GM12878 (cell line): ENCODE data around the gene SEL1L. TPM values are rescaled to one million over a fixed set of nuclear protein-coding genes. Genes with fewer than 3 reads are reported as not detected.
A peak's percentile ranks its signal among the peaks of the same experiment; 100 is the strongest.

Experiments
- ATAC-seq: fragments of 200-7000 bp; cut with Tn5 transposase; 3 replicates; pipeline ENCODE4 v1.9.1; 2020; ENCODE audit warnings: mild to moderate bottlenecking, moderate library complexity
- BruUV-seq: library from RNA; stranded (reverse); fragments of 400-500 nt; replicated peaks from 2 replicates; lab custom pipeline; 2021; lab: Mats Ljungman, UMichigan
- CTCF ChIA-PET: fragments of 300-600 bp; sonication (Branson Sonifier 250); formaldehyde crosslinking; extraction: SDS; loops from one replicate; lab custom pipeline; 2021; ENCODE audit warnings: inconsistent platforms; lab: Yijun Ruan, JAX
- POLR2A ChIA-PET: fragments of 350-600 bp; formaldehyde crosslinking; extraction: SDS; loops from one replicate; lab custom pipeline; 2021; ENCODE audit warnings: inconsistent platforms; lab: Charles Lee
- RAD21 ChIA-PET: fragments of 300-600 bp; sonication (Branson Sonifier 250); formaldehyde crosslinking; loops from one replicate; lab custom pipeline; 2023; ENCODE audit warnings: antibody characterized with exemption; ENCODE audit not compliant: unreplicated experiment; lab: Charles Lee
- SMC1A ChIA-PET: fragments of 300-600 bp; sonication (Branson Sonifier 250); formaldehyde crosslinking; loops from one replicate; lab custom pipeline; 2023; ENCODE audit not compliant: unreplicated experiment, uncharacterized antibody; lab: Charles Lee
- DNase-seq: peaks from one replicate; pipeline ENCODE4 v3.0.0-alpha.2; 2011; ENCODE audit warnings: low read depth, low spot score
- FAIRE-seq: peaks from 3 replicates; lab custom pipeline; 2011; peaks lifted over from hg19 to GRCh38; lab: Jason Lieb, UNC
- H2AFZ ChIP-seq: 2 replicates; pipeline ENCODE4 v1.6.0; 2011; ENCODE audit warnings: low read depth, low read length, control low read depth; ENCODE audit not compliant: control insufficient read depth
- H3K27ac ChIP-seq: 2 replicates; pipeline ENCODE4 v1.5.1; 2011; ENCODE audit warnings: control low read depth; ENCODE audit not compliant: control insufficient read depth, insufficient read depth
- H3K27me3 ChIP-seq, 2 experiments: replicated peaks in 1 of 2; 2 replicates each; pipeline versions ENCODE4 v1.6.0 to v1.6.1; 2011; ENCODE audit warnings: low read length in 1 of 2; ENCODE audit not compliant: control insufficient read depth in 2 of 2, insufficient read depth in 2 of 2
- H3K36me3 ChIP-seq, 2 experiments: 2 replicates each; pipeline ENCODE4 v1.5.1; 2011; ENCODE audit warnings: low read length in 1 of 2; ENCODE audit not compliant: control insufficient read depth in 2 of 2, insufficient read depth in 2 of 2
- H3K4me1 ChIP-seq: 2 replicates; pipeline ENCODE4 v1.6.1; 2011; ENCODE audit warnings: mild to moderate bottlenecking, low read length, moderate library complexity, mixed read lengths; ENCODE audit not compliant: control insufficient read depth, insufficient read depth
- H3K4me2 ChIP-seq: 2 replicates; pipeline ENCODE4 v1.6.0; 2011; ENCODE audit warnings: control low read depth; ENCODE audit not compliant: control insufficient read depth, insufficient read depth
- H3K4me3 ChIP-seq: fragments of 200-600 bp; sonication (generic); 2 replicates; pipeline ENCODE4 v1.5.1; 2016
- H3K79me2 ChIP-seq: 2 replicates; pipeline ENCODE4 v1.6.0; 2011; ENCODE audit warnings: low read length; ENCODE audit not compliant: control insufficient read depth, insufficient read depth
- H3K9ac ChIP-seq: 2 replicates; pipeline ENCODE4 v1.8.0; 2011; ENCODE audit warnings: low read length, control low read depth, mixed read lengths; ENCODE audit not compliant: control insufficient read depth, insufficient read depth
- H3K9me3 ChIP-seq: replicated peaks from 3 replicates; pipeline ENCODE4 v1.5.1; 2011; ENCODE audit warnings: mild to moderate bottlenecking, low read length; ENCODE audit not compliant: control insufficient read depth, insufficient read depth
- H4K20me1 ChIP-seq: 2 replicates; pipeline ENCODE4 v1.6.0; 2011; ENCODE audit not compliant: control insufficient read depth, insufficient read depth
- BCL11A ChIP-seq: IDR thresholded peaks from 2 replicates; pipeline ENCODE4 v1.6.1; 2011; ENCODE audit warnings: low read depth, low read length
- BCL3 ChIP-seq: IDR thresholded peaks from 2 replicates; pipeline ENCODE4 v1.6.1; 2011; ENCODE audit warnings: borderline replicate concordance, low read depth, mild to moderate bottlenecking, moderate library complexity, low read length; ENCODE audit not compliant: insufficient read depth, poor library complexity, severe bottlenecking
- CBX5 ChIP-seq: sonication (generic); IDR thresholded peaks from 2 replicates; pipeline ENCODE4 v1.6.1; 2016; ENCODE audit warnings: low read depth, moderate library complexity, mild to moderate bottlenecking, inconsistent platforms
- EGR1 ChIP-seq, 2 experiments: IDR thresholded peaks; 1 replicate in 1 of 2; 2 replicates in 1 of 2; pipeline ENCODE4 v1.6.1; 2011 to 2012; ENCODE audit warnings: low read depth in 2 of 2, low read length in 2 of 2, borderline replicate concordance in 1 of 2, mild to moderate bottlenecking in 1 of 2, moderate library complexity in 1 of 2
- EP300 ChIP-seq, 2 experiments: fragments of 150-350 bp in 1 of 2; IDR thresholded peaks; 2 replicates each; pipeline ENCODE4 v1.6.1; 2011 to 2012; ENCODE audit warnings: low read depth in 2 of 2, low read length in 2 of 2, borderline replicate concordance in 1 of 2, improper control_type of control experiment in 1 of 2, inconsistent platforms in 1 of 2; ENCODE audit not compliant: control insufficient read depth in 1 of 2
- IKZF2 ChIP-seq, 2 experiments: fragments of 450-650 bp; IDR thresholded peaks; 2 replicates each; pipeline ENCODE4 v1.6.1; 2017; ENCODE audit warnings: mild to moderate bottlenecking in 2 of 2, moderate library complexity in 2 of 2
- MXI1 ChIP-seq: fragments of 150-350 bp; IDR thresholded peaks from 2 replicates; pipeline ENCODE4 v1.6.1; 2011; ENCODE audit warnings: low read depth, mild to moderate bottlenecking, inconsistent platforms, low read length, improper control_type of control experiment
- PAX5 ChIP-seq: IDR thresholded peaks from 2 replicates; pipeline ENCODE4 v1.6.1; 2011; ENCODE audit warnings: low read depth, low read length, borderline replicate concordance
- PML ChIP-seq: IDR thresholded peaks from 2 replicates; pipeline ENCODE4 v1.6.1; 2012; ENCODE audit warnings: low read length, inconsistent platforms
- TBL1XR1 ChIP-seq: IDR thresholded peaks from 2 replicates; pipeline ENCODE4 v1.6.1; 2012; ENCODE audit warnings: low read depth, low read length, improper control_type of control experiment
- ZNF622 ChIP-seq: fragments of 450-650 bp; IDR thresholded peaks from 2 replicates; pipeline ENCODE4 v1.6.1; 2017; ENCODE audit warnings: mild to moderate bottlenecking, inconsistent platforms
- WGBS: methylation state at CpG from one replicate; pipeline ENCODE4 v1.1.6; 2016; ENCODE audit warnings: low lambda C conversion rate; ENCODE audit not compliant: insufficient replicate concordance, insufficient coverage; ENCODE audit errors: missing lambda C conversion rate; 5-methylcytosine and 5-hydroxymethylcytosine counted together
- in situ Hi-C: fragments of 300-500 bp; cut with MboI; formaldehyde crosslinking; loops from 9 replicates; pipeline ENCODE4 v1.14.3; 2018; ENCODE audit warnings: mixed read lengths
- intact Hi-C: fragments of 100-400 bp; cut with micrococcal nuclease; formaldehyde crosslinking; loops from one replicate; pipeline ENCODE4 v1.14.2; 2022; ENCODE audit not compliant: unreplicated experiment
- polyA plus RNA-seq, 11 experiments: library from polyadenylated mRNA; depleted of rRNA in 4 of 11; unstranded in 6 of 11; stranded (reverse) in 5 of 11; fragments of >200 nt; fragmentation: Nextera tagmentation in 4 of 11; fragmentation: Illumina TruSeq in 1 of 11; extraction: Ambion mirVana in 4 of 11; extraction: Trizol in 1 of 11; gene quantifications; 1 replicate in 1 of 11; 2 replicates in 10 of 11; pipeline versions ENCODE4 v1.2.1 to v1.2.3, GENCODE V29; 2011 to 2016; ENCODE audit warnings: inconsistent platforms in 2 of 11, missing spikeins in 2 of 11, low read depth in 1 of 11
- total RNA-seq, 4 experiments: library from RNA; depleted of rRNA in 3 of 4; stranded (reverse); fragments of >200 nt in 3 of 4; fragmentation: Illumina TruSeq in 1 of 4; extraction: Trizol in 1 of 4; gene quantifications; 2 replicates each; pipeline versions ENCODE4 v1.2.1 to v1.2.3, GENCODE V29; 2013 to 2021
- TF ChIP-seq, protein P1 (sequence below): fragments of 450-650 bp; formaldehyde crosslinking; IDR thresholded peaks from 2 replicates; pipeline ENCODE4 v1.4.0; 2020; ENCODE audit warnings: mild to moderate bottlenecking, moderate library complexity
- TF ChIP-seq, protein P2 (sequence below): fragments of 150-350 bp; IDR thresholded peaks from 2 replicates; pipeline ENCODE4 v1.6.1; 2014; ENCODE audit warnings: mild to moderate bottlenecking, low read depth, low read length
- TF ChIP-seq, protein P3 (sequence below): fragments of 450-650 bp; IDR thresholded peaks from 2 replicates; pipeline ENCODE4 v1.6.1; 2016; ENCODE audit warnings: mild to moderate bottlenecking

The SEL1L gene
- total and polyA plus RNA-seq, 10 of the 15 experiments (the other 5 are each of a cell fraction or from before 2014, with no cell fraction given): 13.4 to 57.2 (median 31.7) TPM

GRCh38 chr14:81458352-81458751 lies 75.3 kb downstream of the SEL1L start (continued):
- TF ChIP-seq BCL3 (no peak), CBX5 (no peak), PML (no peak), EGR1 (IDR thresholded peaks at IDR 0.05; ENCODE audit: borderline replicate concordance in 1 of 2, low read depth in 2 of 2, low read length in 2 of 2) (no peak), PAX5 (no peak), EP300 (IDR thresholded peaks at IDR 0.05; ENCODE audit: borderline replicate concordance in 1 of 2, control insufficient read depth in 1 of 2, low read depth in 2 of 2, low read length in 2 of 2) (no peak)

- BruUV-seq: no TSS peak
- DNase-seq (no peak), FAIRE-seq (no peak), ATAC-seq (peak; percentile 46)
- ChIA-PET CTCF (interaction anchor here (0.6 to 10.2 kb wide), 8 partner anchors 10 to 500 kb away, joined by 3 to 195 read pairs (median 4); partner anchors contain the start of gene TSHR), SMC1A (interaction anchor here (4.3 to 9.4 kb wide), 2 partner anchors 9 to 186 kb away, joined by 16 to 110 read pairs; no protein-coding TSS in a partner anchor), RAD21 (interaction anchor here (1.0 to 8.5 kb wide), 3 partner anchors 9 to 459 kb away, joined by 3 to 79 read pairs (median 21); no protein-coding TSS in a partner anchor), POLR2A (no interaction called here)
- H3K27me3 ChIP-seq: no peaks in the 10 kb centered on the region
- no peaks in the 10 kb centered on the region for H3K9me3 ChIP-seq
- no peak overlapping the region for H3K4me3 ChIP-seq
- H3K27ac ChIP-seq: no peak overlapping the region
- no peaks in the 10 kb centered on the region for H4K20me1 ChIP-seq
- intact Hi-C loops (no loop called here), in situ Hi-C loops (no loop called here)
- H3K4me1 ChIP-seq: peaks cover 3% of the 10 kb centered on the region; the same call in 1 of the 2 replicates
- no peak overlapping the region for H3K9ac ChIP-seq
- H3K36me3 ChIP-seq: no peaks in the 10 kb centered on the region
- H3K4me2 ChIP-seq: no peak overlapping the region
- WGBS: 1% methylated on average over 5 of the region's 5 CpGs
- no peaks in the 10 kb centered on the region for H3K79me2 ChIP-seq
- no peak overlapping the region for H2AFZ ChIP-seq
- TF ChIP-seq, protein P1, sequence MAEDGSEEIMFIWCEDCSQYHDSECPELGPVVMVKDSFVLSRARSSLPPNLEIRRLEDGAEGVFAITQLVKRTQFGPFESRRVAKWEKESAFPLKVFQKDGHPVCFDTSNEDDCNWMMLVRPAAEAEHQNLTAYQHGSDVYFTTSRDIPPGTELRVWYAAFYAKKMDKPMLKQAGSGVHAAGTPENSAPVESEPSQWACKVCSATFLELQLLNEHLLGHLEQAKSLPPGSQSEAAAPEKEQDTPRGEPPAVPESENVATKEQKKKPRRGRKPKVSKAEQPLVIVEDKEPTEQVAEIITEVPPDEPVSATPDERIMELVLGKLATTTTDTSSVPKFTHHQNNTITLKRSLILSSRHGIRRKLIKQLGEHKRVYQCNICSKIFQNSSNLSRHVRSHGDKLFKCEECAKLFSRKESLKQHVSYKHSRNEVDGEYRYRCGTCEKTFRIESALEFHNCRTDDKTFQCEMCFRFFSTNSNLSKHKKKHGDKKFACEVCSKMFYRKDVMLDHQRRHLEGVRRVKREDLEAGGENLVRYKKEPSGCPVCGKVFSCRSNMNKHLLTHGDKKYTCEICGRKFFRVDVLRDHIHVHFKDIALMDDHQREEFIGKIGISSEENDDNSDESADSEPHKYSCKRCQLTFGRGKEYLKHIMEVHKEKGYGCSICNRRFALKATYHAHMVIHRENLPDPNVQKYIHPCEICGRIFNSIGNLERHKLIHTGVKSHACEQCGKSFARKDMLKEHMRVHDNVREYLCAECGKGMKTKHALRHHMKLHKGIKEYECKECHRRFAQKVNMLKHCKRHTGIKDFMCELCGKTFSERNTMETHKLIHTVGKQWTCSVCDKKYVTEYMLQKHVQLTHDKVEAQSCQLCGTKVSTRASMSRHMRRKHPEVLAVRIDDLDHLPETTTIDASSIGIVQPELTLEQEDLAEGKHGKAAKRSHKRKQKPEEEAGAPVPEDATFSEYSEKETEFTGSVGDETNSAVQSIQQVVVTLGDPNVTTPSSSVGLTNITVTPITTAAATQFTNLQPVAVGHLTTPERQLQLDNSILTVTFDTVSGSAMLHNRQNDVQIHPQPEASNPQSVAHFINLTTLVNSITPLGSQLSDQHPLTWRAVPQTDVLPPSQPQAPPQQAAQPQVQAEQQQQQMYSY (CRISPR knock-in tag): no peak
- TF ChIP-seq TBL1XR1 (no peak), MXI1 (no peak), ZNF622 (no peak), BCL11A (no peak), IKZF2 (IDR thresholded peaks at IDR 0.05) (0 out of 4 replicates have a peak, but pooled peaks of 1 of the 2 experiments have one; percentile 14)
- TF ChIP-seq, protein P2, sequence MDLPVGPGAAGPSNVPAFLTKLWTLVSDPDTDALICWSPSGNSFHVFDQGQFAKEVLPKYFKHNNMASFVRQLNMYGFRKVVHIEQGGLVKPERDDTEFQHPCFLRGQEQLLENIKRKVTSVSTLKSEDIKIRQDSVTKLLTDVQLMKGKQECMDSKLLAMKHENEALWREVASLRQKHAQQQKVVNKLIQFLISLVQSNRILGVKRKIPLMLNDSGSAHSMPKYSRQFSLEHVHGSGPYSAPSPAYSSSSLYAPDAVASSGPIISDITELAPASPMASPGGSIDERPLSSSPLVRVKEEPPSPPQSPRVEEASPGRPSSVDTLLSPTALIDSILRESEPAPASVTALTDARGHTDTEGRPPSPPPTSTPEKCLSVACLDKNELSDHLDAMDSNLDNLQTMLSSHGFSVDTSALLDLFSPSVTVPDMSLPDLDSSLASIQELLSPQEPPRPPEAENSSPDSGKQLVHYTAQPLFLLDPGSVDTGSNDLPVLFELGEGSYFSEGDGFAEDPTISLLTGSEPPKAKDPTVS: no peak
- TF ChIP-seq, protein P3, sequence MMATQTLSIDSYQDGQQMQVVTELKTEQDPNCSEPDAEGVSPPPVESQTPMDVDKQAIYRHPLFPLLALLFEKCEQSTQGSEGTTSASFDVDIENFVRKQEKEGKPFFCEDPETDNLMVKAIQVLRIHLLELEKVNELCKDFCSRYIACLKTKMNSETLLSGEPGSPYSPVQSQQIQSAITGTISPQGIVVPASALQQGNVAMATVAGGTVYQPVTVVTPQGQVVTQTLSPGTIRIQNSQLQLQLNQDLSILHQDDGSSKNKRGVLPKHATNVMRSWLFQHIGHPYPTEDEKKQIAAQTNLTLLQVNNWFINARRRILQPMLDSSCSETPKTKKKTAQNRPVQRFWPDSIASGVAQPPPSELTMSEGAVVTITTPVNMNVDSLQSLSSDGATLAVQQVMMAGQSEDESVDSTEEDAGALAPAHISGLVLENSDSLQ: peak; percentile 87
Observed at GRCh38 chr14:81455390-81455789, 78.3 kb downstream of the SEL1L start.
